Liver (tissue), 3 donors: ENCODE measurements around the gene TIMP1.

Experiments
- CTCF ChIP-seq: fragments of 150-350 bp; IDR thresholded peaks from 2 replicates; pipeline ENCODE4 v1.5.1; 2017; ENCODE audit warnings: improper control_type of control experiment, low read depth, low read length; ENCODE audit not compliant: missing input control
- FOXA1 ChIP-seq: IDR thresholded peaks from 2 replicates; pipeline ENCODE4 v1.6.1; 2016; ENCODE audit warnings: antibody characterized with exemption
- GABPA ChIP-seq, 2 donors: IDR thresholded peaks in 1 of 2; conservative IDR thresholded peaks in 1 of 2; 2 replicates each; pipeline ENCODE4 v1.6.1; 2016; ENCODE audit warnings: antibody characterized with exemption in 2 of 2, mild to moderate bottlenecking in 1 of 2, moderate library complexity in 1 of 2
- JUND ChIP-seq, 2 donors: IDR thresholded peaks; 2 replicates each; pipeline ENCODE4 v1.6.1; 2016; ENCODE audit warnings: antibody characterized with exemption in 2 of 2
- RAD21 ChIP-seq, 2 donors: IDR thresholded peaks; 2 replicates each; pipeline ENCODE4 v1.6.1; 2016; ENCODE audit warnings: antibody characterized with exemption in 2 of 2, mild to moderate bottlenecking in 2 of 2
- RXRA ChIP-seq, 2 donors: IDR thresholded peaks; 2 replicates each; pipeline ENCODE4 v1.6.1; 2017 to 2018; ENCODE audit warnings: antibody characterized with exemption in 2 of 2, mild to moderate bottlenecking in 1 of 2
- donor health status: healthy.
- donor health status: healthy.

- TF ChIP-seq CTCF (no peak), RXRA (IDR thresholded peaks at IDR 0.05) (no peak), FOXA1 (no peak), JUND (IDR thresholded peaks at IDR 0.05) (no peak), RAD21 (IDR thresholded peaks at IDR 0.05) (no peak), GABPA (IDR thresholded peaks at IDR 0.05 in 1 of 2, conservative IDR thresholded peaks at IDR 0.05 in 1 of 2) (no peak)
Measured at GRCh38 chrX:47632666-47633065, 50.4 kb downstream of the TIMP1 start.
